ENCODE results near the gene KRTAP5-11. TPM values are rescaled to one million over a fixed set of nuclear protein-coding genes. Genes with fewer than 3 reads are reported as not detected.
A peak's percentile ranks its signal among the peaks of the same experiment; 100 is the strongest.
"Not testable (repeated sequence)": the region's sequence is repeated elsewhere in the genome, so short reads cannot be mapped to it uniquely, and the experiment has no call there.

Gene KRTAP5-11
- total and polyA plus RNA-seq, 2 of the 8 experiments (the other 6 are each of a cell fraction or from before 2014, with no cell fraction given) = not detected

DNA sequence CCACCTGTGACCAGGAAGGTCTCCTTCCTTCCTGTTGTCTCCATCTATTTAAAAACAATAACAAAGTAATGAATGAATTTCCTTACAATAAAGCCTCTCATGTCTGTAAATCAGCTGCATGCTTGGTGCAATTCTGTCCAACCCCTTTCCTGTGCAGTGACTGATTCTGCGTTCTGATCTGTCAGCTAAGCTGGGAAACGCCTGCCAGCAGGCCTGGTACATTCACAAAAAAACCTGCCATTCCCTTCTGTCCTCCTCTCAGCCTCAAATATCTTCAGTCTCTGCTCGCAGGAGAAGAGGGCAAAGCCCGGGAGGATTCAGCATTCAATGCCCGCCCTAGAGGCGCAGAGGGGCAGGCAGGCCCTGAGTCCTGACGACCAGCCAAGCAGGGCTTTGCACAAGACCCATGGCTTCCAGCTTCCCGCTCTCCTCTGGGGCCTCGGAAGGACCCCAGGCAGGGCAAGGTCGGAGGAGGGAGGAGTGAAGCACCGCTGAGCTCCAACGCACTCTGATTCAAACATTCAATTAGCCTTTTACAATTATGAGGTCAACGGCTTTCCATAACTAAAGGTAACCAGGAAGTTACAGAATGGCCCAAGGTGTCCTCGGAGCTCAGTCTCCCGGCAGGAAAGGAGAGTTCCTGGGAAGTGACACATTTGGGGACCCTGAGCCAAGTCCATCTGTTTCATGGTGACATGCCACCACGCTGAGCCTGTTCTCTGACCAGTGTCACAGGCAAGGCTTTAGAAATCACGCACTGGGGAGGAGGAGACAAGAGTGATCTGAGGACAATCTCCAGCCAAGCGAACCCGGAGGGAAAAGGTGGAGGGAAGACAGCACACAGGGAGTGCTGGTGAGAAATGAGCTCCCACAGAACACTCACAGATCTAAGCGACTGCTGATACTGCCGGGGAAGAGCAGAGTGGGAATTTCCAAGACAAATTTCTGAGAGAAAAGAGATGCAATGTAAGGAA, 15.8 kb downstream of the KRTAP5-11 start:
- H4K8ac ChIP-seq (ENCODE audit: extremely low read depth, insufficient read depth, low read length); H3K9ac ChIP-seq (replicated peaks in 1 of 4; ENCODE audit: extremely low read depth in 1 of 4, low read depth in 3 of 4, low read length in 3 of 4); H3K36me3 ChIP-seq (ENCODE audit: control insufficient read depth in 2 of 4, insufficient read depth in 4 of 4, low read length in 3 of 4); H3K56ac ChIP-seq (replicated peaks; ENCODE audit: insufficient read length, low read depth, low read length); H3K23ac ChIP-seq (ENCODE audit: insufficient read length); H2BK120ac ChIP-seq (replicated peaks; ENCODE audit: low read depth, low read length); H3K18ac ChIP-seq (ENCODE audit: extremely low read depth, low read length); H2AFZ ChIP-seq (ENCODE audit: low read length); POLR2A ChIA-PET (ENCODE audit: partially characterized antibody); H4K20me1 ChIP-seq (replicated peaks in 1 of 2; ENCODE audit: control insufficient read depth in 1 of 2, insufficient read depth in 2 of 2, low read length in 2 of 2); H2BK20ac ChIP-seq (ENCODE audit: low read length); H4K91ac ChIP-seq (replicated peaks; ENCODE audit: insufficient read length, low read length); H3K23me2 ChIP-seq (ENCODE audit: low read depth, low read length); FAIRE-seq; H3K9me3 ChIP-seq (ENCODE audit: insufficient read depth in 2 of 2, low read depth in 1 of 2, low read length in 1 of 2); H3K27ac ChIP-seq (ENCODE audit: low read depth, low read length); H3K4me1 ChIP-seq (replicated peaks in 1 of 4; ENCODE audit: control insufficient read depth in 3 of 4, insufficient read depth in 4 of 4, low read length in 3 of 4); H3K4me2 ChIP-seq (ENCODE audit: insufficient read depth in 1 of 2, low read depth in 2 of 2, low read length in 2 of 2); H4K5ac ChIP-seq (ENCODE audit: insufficient read length, low read depth, low read length); H3K27me3 ChIP-seq (replicated peaks in 1 of 4; ENCODE audit: control insufficient read depth in 3 of 4, extremely low read depth in 1 of 4, insufficient read depth in 3 of 4, low read length in 3 of 4); H3K4me3 ChIP-seq (ENCODE audit: extremely low read depth in 1 of 4, insufficient read depth in 2 of 4, low read depth in 3 of 4, low read length in 4 of 4); H3K79me1 ChIP-seq (ENCODE audit: low read depth, low read length); DNase-seq (ENCODE audit: low read depth in 1 of 2, low spot score in 2 of 2); H3K14ac ChIP-seq (ENCODE audit: insufficient read length); H3K79me2 ChIP-seq (ENCODE audit: control insufficient read depth in 1 of 2, insufficient read depth in 2 of 2, low read length in 2 of 2); H2BK5ac ChIP-seq (ENCODE audit: low read depth, low read length); H3K4ac ChIP-seq (replicated peaks; ENCODE audit: insufficient read length, low read depth, low read length); H2BK15ac ChIP-seq (ENCODE audit: low read length): not testable (repeated sequence)
- Histone ChIP-seq H2BK12ac (ENCODE audit: low read depth, low read length) (peak overlapping the region; percentile 68; the same call in 1 of the 2 replicates), H2AK5ac (ENCODE audit: low read depth, low read length) (0 out of 2 replicates have a peak overlapping the region, but pooled peaks have one; percentile 46)
- CTCF ChIA-PET (ENCODE audit: partially characterized antibody) = interaction anchor here (0.6 to 2.6 kb wide), 3 partner anchors 13 to 1344 kb away, joined by 3 to 6 read pairs (median 3); no protein-coding TSS in a partner anchor
- WGBS, 2 experiments (ENCODE audit: extremely low coverage in 1 of 2, insufficient coverage in 1 of 2, insufficient read length in 1 of 2, insufficient replicate concordance in 2 of 2, low coverage in 1 of 2, low lambda C conversion rate in 2 of 2, missing lambda C conversion rate in 1 of 2) = 59% methylated on average over 14 of the region's 21 CpGs; no CpG with 5 or more reads in 1 of the 2 experiments

Measured in H1 (cell line).